GM12872 (cell line): ENCODE measurements around the gene LIX1L.

Experiments used
- TF ChIP-seq, protein P1 (sequence below): IDR thresholded peaks from 3 replicates; pipeline ENCODE4 v1.5.1; 2011; ENCODE audit warnings: low read depth, mild to moderate bottlenecking, low read length, moderate library complexity; ENCODE audit not compliant: insufficient read depth

Gene LIX1L

GRCh38 chr1:145908653-145909052 lies 49.2 kb downstream of the LIX1L start:
- TF ChIP-seq, protein P1, sequence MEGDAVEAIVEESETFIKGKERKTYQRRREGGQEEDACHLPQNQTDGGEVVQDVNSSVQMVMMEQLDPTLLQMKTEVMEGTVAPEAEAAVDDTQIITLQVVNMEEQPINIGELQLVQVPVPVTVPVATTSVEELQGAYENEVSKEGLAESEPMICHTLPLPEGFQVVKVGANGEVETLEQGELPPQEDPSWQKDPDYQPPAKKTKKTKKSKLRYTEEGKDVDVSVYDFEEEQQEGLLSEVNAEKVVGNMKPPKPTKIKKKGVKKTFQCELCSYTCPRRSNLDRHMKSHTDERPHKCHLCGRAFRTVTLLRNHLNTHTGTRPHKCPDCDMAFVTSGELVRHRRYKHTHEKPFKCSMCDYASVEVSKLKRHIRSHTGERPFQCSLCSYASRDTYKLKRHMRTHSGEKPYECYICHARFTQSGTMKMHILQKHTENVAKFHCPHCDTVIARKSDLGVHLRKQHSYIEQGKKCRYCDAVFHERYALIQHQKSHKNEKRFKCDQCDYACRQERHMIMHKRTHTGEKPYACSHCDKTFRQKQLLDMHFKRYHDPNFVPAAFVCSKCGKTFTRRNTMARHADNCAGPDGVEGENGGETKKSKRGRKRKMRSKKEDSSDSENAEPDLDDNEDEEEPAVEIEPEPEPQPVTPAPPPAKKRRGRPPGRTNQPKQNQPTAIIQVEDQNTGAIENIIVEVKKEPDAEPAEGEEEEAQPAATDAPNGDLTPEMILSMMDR, result no peak

DNA sequence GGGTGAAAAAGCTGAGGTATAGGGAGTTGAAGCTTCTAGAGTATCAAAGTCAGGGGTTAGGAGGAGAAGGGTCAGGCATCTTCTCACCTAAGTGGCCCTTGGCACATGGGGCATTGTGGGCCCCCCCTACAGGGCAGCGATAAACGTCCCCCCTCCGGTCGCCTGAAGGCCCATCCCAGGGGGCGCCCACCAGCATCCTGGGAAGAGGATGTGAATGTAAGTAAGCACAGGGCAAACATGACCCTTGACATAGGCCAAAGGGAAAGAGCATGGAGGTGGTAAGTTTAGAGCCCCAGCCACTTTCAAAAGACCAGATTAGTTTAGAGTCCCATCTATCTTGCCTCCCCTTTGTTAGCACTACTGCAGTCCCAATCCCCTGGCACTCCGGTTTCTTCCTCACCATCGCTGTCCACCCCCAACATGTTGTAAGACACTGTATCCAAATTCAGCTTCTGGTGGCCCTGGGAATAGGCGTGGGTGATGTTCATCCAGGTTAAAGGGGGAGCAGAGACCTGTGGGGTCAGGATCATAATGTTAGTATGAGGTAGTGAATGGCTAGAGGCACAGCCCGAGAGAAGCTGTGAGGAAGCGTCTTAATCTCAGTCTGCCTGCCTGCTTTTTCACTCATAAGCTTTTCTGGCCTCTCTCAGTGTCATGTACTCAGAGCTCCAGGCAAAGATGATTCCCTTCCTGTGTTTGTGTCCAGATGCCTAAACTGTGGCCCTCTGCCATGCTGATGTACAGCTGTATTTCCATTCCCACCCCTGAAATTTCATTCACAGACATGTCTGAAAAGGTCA lies 50.7 kb downstream of the LIX1L start:
- TF ChIP-seq, protein P1, result no peak

DNA sequence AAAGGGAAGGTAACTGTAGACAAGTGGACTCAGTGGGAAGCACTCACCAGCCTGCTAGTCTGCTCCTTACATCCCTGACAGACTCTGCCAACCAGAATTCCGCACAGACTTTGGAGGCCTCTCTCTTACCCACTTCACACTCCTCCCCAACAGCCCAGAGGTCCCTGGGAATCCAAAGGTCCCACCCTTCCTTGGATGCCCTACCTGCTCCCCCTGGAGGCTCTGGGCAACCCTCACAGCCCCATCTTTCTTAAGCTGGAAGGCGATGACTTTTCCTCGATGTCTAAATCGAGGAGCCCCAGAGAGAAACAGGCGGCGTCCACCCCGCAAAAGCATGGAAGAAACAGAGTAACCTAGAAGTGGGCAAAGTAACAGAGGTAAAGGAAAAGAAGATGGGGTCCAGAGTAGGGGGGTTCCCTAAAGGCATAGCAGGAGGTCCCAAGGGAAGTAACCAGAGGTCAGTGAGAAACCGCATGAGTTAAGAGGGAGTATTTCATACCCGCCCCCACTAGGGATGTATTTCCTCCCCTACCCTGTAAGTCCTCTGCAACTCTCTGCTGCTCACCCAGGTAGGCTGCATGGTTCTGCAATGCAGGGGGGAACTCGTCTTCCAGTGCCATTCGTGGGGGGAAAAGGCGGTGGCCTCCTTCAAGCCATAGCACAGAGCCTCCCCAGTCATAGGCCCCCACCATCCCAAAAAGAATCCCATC lies 56.4 kb downstream of the LIX1L start:
- TF ChIP-seq, protein P1, result no peak

DNA sequence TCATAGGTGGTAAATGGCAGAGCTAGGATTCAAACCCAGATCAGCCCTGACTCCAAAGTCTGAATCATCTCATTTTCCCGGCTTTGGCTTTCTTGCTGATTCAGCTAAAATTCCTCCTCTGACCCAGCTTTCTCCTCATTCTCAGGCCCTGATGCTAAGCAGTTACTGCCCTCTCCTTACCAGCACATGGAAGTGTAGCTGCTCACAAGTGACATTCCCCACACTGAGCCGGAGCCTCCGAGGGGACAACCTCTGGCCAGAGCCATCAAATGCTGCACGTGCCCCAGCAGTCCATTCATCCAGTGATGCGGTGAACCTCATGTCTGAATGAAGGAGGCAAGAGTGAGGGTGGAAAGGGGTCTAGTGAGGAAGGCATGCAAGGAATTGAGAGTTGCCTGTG lies 59.1 kb downstream of the LIX1L start:
- TF ChIP-seq, protein P1, result no peak

DNA sequence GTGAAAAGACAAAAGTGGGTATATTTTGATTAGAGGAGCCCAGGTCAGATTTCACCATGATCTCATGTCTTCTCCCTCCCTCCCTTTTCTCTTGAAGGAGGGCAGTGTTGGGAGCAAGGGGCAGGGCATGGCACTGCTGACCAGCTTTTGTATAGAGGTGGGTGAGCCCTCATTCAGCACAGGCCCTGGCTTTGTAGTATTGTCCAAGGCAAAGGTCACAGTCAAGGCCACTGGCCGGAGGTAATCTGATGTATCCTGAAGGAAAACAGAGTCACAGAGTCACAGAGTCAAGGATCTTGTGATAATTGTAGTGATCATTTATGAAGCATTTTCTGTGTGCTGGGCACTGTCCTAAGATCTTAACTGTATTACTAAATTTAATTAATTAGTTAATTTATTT lies 59.8 kb downstream of the LIX1L start:
- TF ChIP-seq, protein P1, result no peak

GRCh38 chr1:145895471-145895870 lies 62.3 kb downstream of the LIX1L start:
- TF ChIP-seq, protein P1, result no peak

DNA sequence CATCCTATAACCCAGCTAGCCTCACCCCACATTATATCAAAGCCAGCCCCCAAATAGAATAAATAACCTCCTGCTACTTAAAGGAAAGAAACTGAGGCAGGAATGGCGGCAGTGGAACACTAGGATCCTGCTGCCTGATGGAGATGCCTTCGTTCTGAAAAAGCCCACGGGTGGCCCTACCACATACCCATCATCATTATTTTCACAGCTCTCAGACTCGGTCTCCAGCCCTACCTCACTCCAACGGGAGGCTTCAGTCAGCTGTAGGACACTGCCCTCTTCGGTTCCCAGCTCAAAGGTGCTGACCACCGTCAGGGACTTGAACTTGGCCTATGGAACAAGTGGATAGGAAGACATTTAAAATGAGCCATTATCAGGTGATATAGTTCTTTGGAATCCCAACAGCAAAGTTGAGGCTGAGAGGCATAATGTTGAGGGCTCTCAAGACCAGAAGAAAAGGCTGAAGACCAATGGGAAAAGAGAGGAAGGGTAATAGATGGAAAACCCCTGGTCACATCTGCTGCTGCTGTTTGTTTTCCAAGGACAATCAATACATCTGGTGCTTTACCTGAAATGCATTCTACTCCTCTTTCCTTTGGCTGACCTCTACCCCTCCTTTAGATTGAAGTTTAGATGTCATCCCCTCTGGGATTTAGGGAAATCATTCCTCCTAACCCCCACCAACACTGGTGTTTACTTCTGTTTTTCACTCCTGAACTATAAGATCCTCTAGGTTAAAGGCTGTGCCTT lies 64.3 kb downstream of the LIX1L start:
- TF ChIP-seq, protein P1, result no peak
